DND-41 (cell line): ENCODE data around the gene CCDC102B.

Experiments used
- ATAC-seq: fragments of 200-7000 bp; cut with Tn5 transposase; 3 replicates; pipeline ENCODE4 v1.9.1; 2021; ENCODE audit warnings: low read depth; ENCODE audit not compliant: insufficient read depth
- DNase-seq: peaks from one replicate; pipeline ENCODE4 v3.0.0-alpha.2; 2020
- H2AFZ ChIP-seq: 2 replicates; pipeline ENCODE4 v1.6.0; 2012; ENCODE audit warnings: low read depth, low read length
- H3K27ac ChIP-seq: 2 replicates; pipeline ENCODE4 v1.5.1; 2012; ENCODE audit warnings: low read length, inconsistent platforms
- H3K27me3 ChIP-seq: fragments of 200-600 bp; sonication (generic); 2 replicates; pipeline ENCODE4 v1.6.0; 2012; ENCODE audit warnings: low read length, mild to moderate bottlenecking, inconsistent platforms; ENCODE audit not compliant: insufficient read depth, poor library complexity
- H3K36me3 ChIP-seq: 2 replicates; pipeline ENCODE4 v1.5.1; 2012; ENCODE audit warnings: low read length, inconsistent platforms; ENCODE audit not compliant: insufficient read depth
- H3K4me1 ChIP-seq: 2 replicates; pipeline ENCODE4 v1.5.1; 2012; ENCODE audit warnings: mild to moderate bottlenecking, low read length; ENCODE audit not compliant: insufficient read depth
- H3K4me2 ChIP-seq: 2 replicates; pipeline ENCODE4 v1.6.0; 2012; ENCODE audit warnings: mild to moderate bottlenecking, moderate library complexity, low read length, inconsistent platforms; ENCODE audit not compliant: insufficient read depth
- H3K4me3 ChIP-seq, 2 experiments: fragments of 200-600 bp in 1 of 2; shearing (Covaris generic) in 1 of 2; 2 replicates each; pipeline ENCODE4 v1.5.1; 2012 to 2016; ENCODE audit warnings: inconsistent platforms in 2 of 2, low read length in 2 of 2, mild to moderate bottlenecking in 2 of 2, low read depth in 1 of 2, moderate library complexity in 1 of 2
- H3K79me2 ChIP-seq: 2 replicates; pipeline ENCODE4 v1.6.0; 2012; ENCODE audit warnings: low read length, inconsistent platforms; ENCODE audit not compliant: insufficient read depth
- H3K9ac ChIP-seq: 2 replicates; pipeline ENCODE4 v1.6.0; 2012; ENCODE audit warnings: low read depth, mild to moderate bottlenecking, inconsistent platforms, low read length, moderate library complexity
- H3K9me3 ChIP-seq: 2 replicates; pipeline ENCODE4 v1.5.1; 2012; ENCODE audit warnings: low read length, moderate library complexity, mild to moderate bottlenecking, inconsistent platforms; ENCODE audit not compliant: insufficient read depth, severe bottlenecking
- H4K20me1 ChIP-seq: 2 replicates; pipeline ENCODE4 v1.6.0; 2012; ENCODE audit warnings: low read length; ENCODE audit not compliant: insufficient read depth
- EZH2 ChIP-seq: IDR thresholded peaks from 3 replicates; pipeline ENCODE4 v1.6.1; 2012; ENCODE audit warnings: borderline replicate concordance, low read depth, mild to moderate bottlenecking, moderate library complexity, low read length, inconsistent platforms; ENCODE audit not compliant: severe bottlenecking
- TF ChIP-seq, protein P1 (sequence below): IDR thresholded peaks from 2 replicates; pipeline ENCODE4 v1.5.1; 2012; ENCODE audit warnings: borderline replicate concordance, low read length, moderate library complexity, mild to moderate bottlenecking; ENCODE audit not compliant: poor library complexity, severe bottlenecking; ENCODE audit errors: extremely low read depth

The CCDC102B gene

DNA sequence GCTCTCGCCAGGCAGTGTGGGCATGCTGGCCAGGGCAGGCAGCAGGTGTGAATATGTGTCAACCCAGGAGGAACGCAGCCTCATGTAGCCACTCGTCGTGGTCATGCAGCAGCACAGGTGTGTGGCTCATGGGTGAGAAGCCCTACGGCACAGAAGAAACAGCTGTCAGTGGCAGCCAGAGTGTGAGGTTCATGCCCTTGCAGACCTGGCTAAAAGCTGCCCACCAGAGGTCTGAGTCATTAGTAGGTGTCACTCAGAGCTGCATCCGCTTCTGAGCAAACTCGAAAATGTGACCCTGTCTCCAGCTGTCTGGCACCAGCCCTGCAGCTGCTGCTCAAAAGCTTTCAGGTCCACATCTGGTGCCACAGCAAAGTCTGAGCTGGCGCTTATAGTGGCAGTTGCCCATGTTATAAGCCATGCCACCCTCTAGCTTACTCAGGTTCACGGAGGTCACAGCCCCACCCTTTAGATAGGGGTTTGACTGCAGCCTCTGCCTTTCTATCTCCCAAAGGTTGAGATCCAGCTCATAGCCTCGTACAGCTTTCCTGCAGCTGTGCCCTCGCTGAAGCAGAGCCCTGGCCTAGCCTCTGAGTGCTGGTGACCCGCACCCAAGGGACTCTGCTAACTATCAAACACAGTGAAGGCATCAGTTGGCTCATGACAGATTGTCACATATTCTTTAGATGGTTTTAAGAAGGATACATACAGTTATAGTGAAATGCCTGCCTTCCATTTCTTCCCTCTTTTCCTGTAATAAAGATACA is 195.0 kb downstream of the CCDC102B start:
- no peaks in the 10 kb centered on the region for H3K79me2 ChIP-seq
- DNase-seq (no peak), ATAC-seq (peak; percentile 29; the same call in 1 of the 3 replicates)
- no peak overlapping the region for H3K4me3 ChIP-seq
- no peaks in the 10 kb centered on the region for H3K27me3 ChIP-seq
- no peak overlapping the region for H3K27ac ChIP-seq
- no peak overlapping the region for H3K9ac ChIP-seq
- H4K20me1 ChIP-seq = no peaks in the 10 kb centered on the region
- H3K36me3 ChIP-seq = no peaks in the 10 kb centered on the region
- no peak overlapping the region for H2AFZ ChIP-seq
- TF ChIP-seq, protein P1, sequence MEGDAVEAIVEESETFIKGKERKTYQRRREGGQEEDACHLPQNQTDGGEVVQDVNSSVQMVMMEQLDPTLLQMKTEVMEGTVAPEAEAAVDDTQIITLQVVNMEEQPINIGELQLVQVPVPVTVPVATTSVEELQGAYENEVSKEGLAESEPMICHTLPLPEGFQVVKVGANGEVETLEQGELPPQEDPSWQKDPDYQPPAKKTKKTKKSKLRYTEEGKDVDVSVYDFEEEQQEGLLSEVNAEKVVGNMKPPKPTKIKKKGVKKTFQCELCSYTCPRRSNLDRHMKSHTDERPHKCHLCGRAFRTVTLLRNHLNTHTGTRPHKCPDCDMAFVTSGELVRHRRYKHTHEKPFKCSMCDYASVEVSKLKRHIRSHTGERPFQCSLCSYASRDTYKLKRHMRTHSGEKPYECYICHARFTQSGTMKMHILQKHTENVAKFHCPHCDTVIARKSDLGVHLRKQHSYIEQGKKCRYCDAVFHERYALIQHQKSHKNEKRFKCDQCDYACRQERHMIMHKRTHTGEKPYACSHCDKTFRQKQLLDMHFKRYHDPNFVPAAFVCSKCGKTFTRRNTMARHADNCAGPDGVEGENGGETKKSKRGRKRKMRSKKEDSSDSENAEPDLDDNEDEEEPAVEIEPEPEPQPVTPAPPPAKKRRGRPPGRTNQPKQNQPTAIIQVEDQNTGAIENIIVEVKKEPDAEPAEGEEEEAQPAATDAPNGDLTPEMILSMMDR = no peak
- TF ChIP-seq EZH2 = no peak
- no peaks in the 10 kb centered on the region for H3K4me1 ChIP-seq
- no peak overlapping the region for H3K4me2 ChIP-seq
- no peaks in the 10 kb centered on the region for H3K9me3 ChIP-seq

DNA sequence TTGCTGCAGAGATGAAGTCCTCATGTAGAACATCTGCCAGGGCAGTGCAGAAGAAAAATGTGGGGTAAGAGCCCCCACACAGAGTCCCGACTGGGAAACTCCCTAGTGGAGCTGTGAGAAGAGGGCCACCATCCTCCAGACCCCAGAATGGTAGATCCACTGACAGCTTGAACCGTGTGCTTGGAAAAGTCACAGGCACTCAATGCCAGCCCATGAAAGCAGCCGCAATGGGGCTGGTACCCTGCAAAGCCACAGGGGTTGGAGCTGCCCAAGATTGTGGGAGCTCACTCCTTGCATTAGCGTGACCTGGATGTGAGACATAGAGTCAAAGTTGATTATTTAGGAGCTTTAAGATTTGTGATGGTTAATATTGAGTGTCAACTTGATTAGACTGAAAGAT is 197.8 kb downstream of the CCDC102B start:
- DNase-seq (no peak), ATAC-seq (no peak)
- Histone ChIP-seq H3K27ac (no peak overlapping the region), H4K20me1 (no peaks in the 10 kb centered on the region), H3K36me3 (no peaks in the 10 kb centered on the region), H3K4me2 (no peak overlapping the region), H3K79me2 (no peaks in the 10 kb centered on the region), H3K27me3 (no peaks in the 10 kb centered on the region), H3K9ac (no peak overlapping the region), H2AFZ (no peak overlapping the region), H3K4me1 (no peaks in the 10 kb centered on the region), H3K4me3 (no peak overlapping the region), H3K9me3 (no peaks in the 10 kb centered on the region)
- no peak for TF ChIP-seq EZH2
- TF ChIP-seq, protein P1 = no peak

DNA sequence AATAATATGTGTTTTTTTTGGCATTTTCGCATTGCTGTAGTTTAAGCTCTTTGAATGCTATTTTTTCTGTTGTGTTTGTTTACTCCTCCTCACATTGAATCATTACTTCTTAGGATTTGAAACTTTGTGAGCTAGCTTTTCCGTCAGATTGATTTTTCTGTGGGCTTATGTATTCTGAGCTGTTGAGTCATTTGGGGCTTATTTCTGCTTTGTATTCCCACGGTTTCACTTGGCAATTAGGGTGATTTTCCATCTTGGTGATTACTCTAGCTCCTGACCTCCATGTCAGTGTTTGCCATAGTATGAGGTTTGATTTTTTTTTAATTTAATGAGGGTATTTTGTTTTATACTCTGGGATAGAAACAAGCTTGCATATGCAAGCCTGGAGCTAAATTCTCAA is 200.0 kb downstream of the CCDC102B start:
- Histone ChIP-seq H3K79me2 (no peaks in the 10 kb centered on the region), H3K9me3 (no peaks in the 10 kb centered on the region), H3K27ac (no peak overlapping the region), H3K4me2 (no peak overlapping the region), H3K4me1 (no peaks in the 10 kb centered on the region), H3K27me3 (no peaks in the 10 kb centered on the region), H3K36me3 (no peaks in the 10 kb centered on the region), H2AFZ (no peak overlapping the region), H3K9ac (no peak overlapping the region), H4K20me1 (no peaks in the 10 kb centered on the region), H3K4me3 (no peak overlapping the region)
- no peak for DNase-seq
- TF ChIP-seq, protein P1 = no peak
- ATAC-seq = no peak

DNA sequence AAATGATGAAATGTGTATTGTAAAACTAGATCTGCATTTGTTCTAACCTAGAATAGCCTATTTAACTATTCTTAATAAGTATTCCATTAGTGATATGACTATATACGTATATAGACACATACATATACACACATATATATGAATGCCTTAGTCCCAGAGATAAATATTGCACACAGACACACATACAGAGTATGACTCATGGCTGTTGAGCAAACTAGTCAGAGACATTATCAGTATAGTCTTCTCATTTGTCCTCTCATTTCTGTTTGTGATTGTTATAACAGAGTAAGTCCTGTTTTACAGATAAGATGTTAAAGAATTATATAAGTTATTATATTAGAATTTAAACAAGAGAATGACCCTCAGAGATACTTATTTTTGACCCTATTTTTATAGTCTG is 202.5 kb downstream of the CCDC102B start:
- Histone ChIP-seq H4K20me1 (no peaks in the 10 kb centered on the region), H3K9ac (no peak overlapping the region), H3K36me3 (no peaks in the 10 kb centered on the region), H3K9me3 (no peaks in the 10 kb centered on the region), H3K27me3 (no peaks in the 10 kb centered on the region), H3K4me3 (no peak overlapping the region), H2AFZ (no peak overlapping the region), H3K4me1 (no peaks in the 10 kb centered on the region), H3K27ac (no peak overlapping the region), H3K79me2 (no peaks in the 10 kb centered on the region), H3K4me2 (no peak overlapping the region)
- DNase-seq = no peak
- no peak for ATAC-seq
- no peak for TF ChIP-seq EZH2
- TF ChIP-seq, protein P1 = no peak
